Testis (tissue), 2 donors: ENCODE data around the gene DCLRE1B.

ENCODE experiments used
- CTCF ChIP-seq, 3 experiments: fragments of 450-650 bp in 2 of 3; fragments of 200-600 bp in 1 of 3; sonication (generic) in 1 of 3; IDR thresholded peaks; one replicate each; pipeline ENCODE4 v1.5.1; 2016 to 2019; ENCODE audit warnings: antibody characterized with exemption in 3 of 3, mild to moderate bottlenecking in 2 of 3, moderate library complexity in 1 of 3
- POLR2A ChIP-seq: fragments of 450-650 bp; IDR thresholded peaks from one replicate; pipeline ENCODE4 v1.6.1; 2017; ENCODE audit warnings: antibody characterized with exemption, mild to moderate bottlenecking, moderate library complexity

GRCh38 chr1:113946112-113946511 lies 41.0 kb downstream of the DCLRE1B start:
- TF ChIP-seq CTCF (IDR thresholded peaks at IDR 0.05) (no peak), POLR2A (no peak)
